ENCODE data around the gene CACNA1H.
"Not testable (repeated sequence)": the region's sequence is repeated elsewhere in the genome, so short reads cannot be mapped to it uniquely, and the experiment has no call there.

CACNA1H gene

DNA sequence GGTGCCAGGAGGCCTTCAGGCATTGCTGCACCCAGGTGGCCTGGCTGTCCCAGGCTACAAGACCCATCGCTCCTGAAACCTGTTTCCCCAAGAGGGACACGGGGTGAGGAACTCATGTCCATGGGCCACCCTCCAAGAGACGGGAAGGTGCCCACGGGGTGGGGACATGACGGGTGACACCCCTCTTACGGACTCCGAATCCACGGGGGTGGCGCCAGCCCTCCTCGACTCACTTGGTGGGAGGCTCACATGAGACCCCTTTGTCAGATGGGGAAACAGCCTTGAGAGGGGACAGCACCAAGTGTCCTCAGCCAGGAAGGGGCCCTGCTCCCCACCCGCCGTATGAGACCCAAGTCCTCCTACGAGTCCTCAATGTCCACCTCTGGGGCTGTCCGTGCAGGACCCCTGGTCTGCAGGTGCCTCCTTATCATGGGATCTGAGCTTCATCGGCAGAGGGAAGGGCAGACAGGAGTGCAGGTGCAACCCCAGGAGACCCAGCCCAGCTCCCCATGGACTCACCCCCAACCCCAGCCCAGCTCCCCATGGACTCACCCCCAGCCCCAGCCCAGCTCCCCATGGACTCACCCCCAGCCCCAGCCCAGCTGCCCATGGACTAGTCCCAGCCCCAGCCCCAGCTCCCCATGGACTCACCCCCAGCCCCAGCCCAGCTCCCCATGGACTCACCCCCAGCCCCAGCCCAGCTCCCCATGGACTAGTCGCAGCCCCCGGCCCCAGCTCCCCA is 77.7 kb downstream of the CACNA1H start:
- not testable (repeated sequence) for DNase-seq

DNA sequence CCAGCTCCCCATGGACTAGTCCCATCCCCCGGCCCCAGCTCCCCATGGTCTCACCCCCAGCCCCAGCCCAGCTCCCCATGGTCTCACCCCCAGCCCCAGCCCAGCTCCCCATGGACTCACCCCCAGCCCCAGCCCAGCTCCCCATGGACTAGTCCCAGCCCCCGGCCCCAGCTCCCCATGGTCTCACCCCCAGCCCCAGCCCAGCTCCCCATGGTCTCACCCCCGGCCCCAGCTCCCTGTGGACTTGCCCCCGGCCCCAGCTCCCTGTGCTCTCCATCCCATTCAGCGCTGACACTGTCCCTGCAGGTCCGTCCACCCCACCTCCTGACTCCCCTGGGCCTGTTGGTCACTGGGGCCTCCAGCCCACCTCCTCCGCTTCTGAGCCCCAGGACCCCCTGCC is 78.4 kb downstream of the CACNA1H start:
- DNase-seq: not testable (repeated sequence)

DNA sequence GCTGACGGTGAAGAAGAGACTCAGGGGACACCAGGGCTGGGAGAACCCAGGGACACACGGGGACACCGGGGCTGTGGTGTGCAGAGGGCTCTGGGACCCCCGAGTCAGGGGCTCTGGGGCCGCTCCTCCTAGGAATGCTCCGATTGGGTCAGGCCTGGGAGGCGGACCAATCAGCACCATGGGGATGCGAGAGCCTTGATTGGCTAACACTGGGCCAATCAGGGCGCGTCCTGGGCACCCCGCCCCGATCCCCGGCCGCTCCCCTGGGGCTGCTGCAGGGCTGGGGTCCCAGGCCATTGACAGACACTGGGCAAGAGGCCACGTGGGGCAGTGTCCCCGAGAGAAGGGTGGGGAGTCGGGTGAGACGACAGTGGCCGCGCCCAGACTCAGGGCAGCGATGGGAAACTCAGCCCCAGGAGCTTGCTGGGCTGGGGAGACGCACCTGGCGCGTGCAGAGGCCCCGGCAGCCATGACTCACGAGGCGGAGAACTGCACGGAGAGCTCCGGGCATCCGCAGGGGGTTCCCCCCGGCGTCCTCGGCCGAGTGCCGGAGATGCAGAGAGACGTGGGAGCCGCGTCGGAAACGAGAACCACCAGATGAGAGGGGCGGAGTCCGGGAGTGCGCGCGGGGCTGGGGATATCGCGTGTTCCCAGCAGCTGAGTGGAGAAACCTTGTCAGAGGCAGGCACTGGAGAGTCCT is 79.3 kb downstream of the CACNA1H start:
- DNase-seq: not testable (repeated sequence)

DNA sequence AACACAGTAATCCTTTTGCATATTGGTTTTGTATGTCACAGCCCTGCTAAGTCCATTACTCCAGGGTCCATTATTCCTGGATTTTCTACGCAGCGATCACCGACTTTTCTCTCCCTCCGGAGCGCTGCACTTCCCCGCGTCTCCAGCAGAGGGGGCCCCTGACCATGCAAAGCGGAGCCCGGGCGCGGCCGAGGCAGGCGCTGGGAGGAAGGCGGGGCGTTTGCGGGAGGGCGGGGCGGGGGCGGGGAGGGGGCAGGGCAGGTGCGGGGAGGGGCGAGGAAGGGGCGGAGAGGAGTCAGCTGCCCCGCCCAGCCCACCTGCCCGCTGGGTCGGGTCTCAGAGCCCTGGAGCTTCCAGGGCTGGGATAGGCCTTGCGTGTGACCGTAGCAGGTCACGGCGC is 83.8 kb downstream of the CACNA1H start:
- not testable (repeated sequence) for DNase-seq

DNA sequence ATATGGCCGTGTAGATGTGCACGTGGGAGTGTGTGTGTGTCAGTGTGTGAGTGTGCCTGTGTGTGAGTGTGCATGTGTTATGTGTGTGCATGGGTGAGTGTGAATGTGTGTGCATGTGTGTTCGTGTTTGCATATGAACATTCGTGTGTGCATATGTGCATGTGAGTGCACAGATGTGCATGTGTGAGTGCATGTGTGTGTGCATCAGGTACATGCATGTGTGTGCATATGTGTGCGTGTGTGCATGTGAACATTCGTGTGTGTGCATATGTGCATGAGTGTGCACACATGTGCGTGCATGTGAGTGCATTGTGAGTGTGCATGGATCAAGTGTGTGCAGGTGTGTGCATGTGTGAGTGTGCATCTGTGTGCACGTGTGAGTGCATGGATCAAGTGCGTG is 85.1 kb downstream of the CACNA1H start:
- no peak for DNase-seq

DNA sequence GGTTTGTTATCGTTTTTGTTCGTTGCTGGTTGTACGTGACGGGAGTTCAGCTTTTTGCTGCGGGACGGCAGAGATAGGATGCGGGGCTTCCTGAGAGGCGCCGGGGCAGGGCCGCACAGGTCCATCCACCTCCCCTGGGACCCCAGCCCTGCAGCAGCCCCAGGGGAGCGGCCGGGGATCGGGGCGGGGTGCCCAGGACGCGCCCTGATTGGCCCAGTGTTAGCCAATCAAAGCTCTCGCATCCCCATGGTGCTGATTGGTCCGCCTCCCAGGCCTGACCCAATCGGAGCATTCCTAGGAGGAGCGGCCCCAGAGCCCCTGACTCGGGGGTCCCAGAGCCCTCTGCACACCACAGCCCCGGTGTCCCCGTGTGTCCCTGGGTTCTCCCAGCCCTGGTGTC is 86.0 kb downstream of the CACNA1H start:
- DNase-seq: not testable (repeated sequence)

DNA sequence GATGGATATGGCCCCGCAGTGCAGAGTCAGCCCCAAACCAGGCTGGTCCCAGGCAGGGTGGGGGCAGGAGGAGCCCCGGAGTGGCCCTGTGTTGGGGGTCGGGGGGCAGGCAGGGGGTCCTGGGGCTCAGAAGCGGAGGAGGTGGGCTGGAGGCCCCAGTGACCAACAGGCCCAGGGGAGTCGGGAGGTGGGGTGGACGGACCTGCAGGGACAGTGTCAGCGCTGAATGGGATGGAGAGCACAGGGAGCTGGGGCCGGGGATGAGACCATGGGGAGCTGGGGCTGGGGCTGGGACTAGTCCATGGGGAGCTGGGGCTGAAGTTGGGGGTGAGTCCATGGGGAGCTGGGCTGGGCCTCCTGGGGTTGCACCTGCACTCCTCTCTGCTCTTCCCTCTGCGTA is 86.7 kb downstream of the CACNA1H start:
- not testable (repeated sequence) for DNase-seq

DNA sequence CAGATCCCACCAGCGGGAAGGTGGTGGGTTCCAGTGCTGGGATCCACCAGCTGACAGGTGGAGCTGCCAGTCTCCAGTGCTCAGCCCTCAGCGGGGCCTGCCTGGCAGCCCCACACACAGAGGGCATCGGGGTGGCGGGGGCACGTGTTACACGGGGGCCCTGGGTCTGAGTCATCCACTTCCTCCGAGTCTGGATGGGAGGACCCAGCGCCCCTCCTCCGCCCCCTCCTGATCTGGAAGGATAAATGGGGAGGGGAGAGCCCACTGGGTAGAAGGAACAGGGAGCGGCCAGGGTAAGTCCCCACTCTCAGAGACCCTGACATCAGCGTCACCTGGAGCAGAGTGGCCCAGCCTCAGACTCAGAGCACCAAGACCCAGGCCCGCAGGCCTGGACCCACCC is 87.5 kb downstream of the CACNA1H start, which contains the start of gene TPSAB1:
Gene TPSAB1 (plus strand): TSS at position 270 of the 400 bp plus-strand sequence. CDS start 234 bp downstream, outside the sequence.
- not testable (repeated sequence) for DNase-seq

DNA sequence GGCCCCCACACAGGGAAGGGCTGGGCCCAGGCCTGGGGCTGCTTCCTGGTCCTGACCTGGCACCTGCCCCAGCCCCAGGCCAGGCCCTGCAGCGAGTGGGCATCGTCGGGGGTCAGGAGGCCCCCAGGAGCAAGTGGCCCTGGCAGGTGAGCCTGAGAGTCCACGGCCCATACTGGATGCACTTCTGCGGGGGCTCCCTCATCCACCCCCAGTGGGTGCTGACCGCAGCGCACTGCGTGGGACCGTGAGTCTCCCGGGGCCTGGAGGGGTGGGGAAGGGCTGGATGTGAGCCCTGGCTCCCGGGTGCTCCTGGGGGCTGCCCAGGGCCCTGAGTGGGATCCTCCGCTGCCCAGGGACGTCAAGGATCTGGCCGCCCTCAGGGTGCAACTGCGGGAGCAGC is 88.2 kb downstream of the CACNA1H start:
- not testable (repeated sequence) for DNase-seq

DNA sequence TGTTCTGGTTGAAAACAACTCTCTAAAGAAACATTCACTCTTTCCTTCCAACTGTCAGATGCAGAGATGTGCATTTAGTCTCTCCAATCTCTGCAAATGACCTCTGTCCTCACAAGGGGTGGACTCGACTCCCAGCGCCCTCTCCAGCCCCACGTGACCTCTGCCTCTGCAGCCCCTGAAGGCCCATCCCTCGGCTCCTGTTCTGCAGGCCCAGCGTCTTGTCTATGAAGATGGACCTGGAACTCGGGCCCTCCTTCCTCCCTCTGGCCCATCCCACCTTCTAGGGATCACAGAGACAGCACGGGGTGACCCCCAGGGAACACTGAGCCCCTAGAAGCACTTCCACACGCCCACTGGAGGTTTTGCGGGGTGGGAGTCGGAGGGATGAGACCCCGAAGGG is 90.5 kb downstream of the CACNA1H start:
- not testable (repeated sequence) for DNase-seq

DNA sequence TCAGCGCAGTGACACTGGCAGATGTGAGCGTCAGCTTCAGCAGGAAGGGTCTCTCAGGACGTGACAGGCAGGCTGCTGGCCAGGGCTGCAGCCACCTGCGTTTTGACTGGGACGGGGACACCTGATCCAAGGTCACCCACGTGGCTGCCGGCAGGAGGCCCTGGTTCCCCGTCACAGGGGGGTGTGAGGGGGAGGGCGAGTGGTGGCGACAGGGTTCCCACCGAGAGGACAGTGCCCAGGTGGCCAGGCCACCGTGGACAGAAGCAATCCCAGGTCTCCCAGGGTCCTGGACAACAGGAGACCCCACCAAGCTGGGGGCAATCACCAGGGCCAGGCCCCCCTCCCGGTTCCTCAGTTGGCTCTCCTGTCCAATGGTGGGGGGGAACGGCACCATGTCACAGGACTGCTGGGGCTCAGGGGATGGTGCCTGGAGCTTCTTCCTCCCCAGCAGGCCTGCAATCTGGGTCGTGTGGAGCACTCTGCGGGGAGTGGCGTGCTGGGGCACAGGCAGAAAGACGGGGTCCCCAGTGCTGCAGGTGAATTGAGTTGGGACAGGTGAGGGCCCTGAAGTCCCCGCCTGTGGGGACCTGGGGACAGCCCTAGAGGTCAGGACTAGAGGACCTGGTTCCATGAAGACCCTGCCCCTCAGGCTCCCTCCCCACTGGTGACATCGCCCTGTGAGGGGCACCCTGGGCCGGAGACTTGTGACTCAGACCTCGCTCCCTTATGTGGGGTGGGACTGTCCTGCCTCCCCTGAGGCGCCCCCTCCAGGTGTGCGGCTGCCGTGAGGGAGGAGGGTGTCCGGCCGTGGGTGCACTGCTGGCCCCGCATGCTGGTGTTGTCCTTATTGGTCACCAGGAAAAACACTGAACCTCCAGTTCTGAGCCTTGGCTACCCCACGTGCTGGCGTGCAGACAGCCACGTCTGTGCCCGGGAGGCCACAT is 91.3 kb downstream of the CACNA1H start:
- DNase-seq: not testable (repeated sequence)

DNA sequence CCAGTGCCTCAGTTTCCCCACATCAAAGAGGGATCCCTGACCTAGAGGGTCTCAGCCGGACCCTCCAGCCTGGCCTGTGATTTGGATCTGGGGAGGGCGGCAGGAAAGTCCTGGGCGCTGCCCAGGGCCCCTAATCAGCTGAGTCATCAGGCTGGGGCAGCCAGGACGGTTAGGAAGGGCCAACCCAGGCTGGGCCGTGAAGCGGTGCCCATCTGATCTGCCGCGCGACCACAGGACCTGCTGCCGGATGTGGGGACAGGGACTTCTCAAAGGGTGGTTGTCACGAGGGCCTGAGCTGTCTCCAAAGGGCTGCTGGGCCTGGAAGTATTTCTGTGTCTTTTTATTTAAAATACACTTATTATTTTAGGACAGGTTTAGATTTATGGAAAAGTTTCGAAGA is 92.0 kb downstream of the CACNA1H start:
- no peak for DNase-seq

DNA sequence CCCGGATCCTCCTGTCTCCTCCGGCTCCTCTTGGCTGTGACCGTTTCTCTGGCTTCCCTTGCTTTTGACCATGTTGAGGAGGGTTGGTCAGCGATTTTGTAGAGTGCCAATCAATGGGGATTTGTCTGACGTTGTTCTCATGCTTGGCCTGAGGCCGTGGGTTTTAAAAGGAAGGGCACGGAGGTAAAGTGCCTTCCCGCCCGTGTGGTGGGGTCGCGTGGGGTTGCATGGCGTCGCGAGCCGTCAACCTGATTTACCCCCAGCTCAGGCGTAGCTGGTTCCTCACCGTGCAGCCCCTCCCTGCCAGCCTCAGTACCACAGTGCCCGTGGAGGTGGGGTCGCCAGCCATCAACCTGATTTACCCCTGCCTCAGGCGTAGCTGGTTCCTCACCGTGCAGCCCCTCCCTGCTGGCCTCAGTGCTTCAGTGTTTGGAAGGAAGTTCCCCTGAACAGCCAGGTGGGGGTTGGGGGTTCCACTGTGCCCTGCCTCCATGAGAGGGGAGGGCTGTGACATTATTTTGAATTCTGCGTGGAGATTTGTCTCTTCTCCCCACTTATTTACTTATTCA is 92.6 kb downstream of the CACNA1H start:
- DNase-seq: no peak

DNA sequence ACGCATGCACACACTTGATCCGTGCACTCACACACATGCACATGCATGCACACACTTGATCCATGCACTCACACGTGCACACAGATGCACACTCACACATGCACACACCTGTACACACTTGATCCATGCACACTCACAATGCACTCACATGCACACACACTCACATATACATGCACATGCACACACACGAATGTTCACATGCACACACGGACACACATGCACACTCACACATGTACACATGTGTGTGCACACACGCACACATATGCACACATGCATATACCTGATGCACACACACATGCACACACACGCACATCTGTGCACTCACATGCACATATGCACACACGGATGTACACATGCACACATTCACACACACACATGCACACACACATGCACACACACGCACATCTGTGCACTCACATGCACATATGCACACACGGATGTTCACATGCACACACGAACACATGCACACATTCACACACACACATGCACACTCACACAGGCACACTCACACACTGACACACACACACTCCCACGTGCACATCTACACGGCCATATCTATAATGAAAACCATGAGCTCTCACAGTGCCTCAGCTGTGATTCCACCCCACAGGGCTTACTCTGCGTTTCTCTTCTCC is 95.1 kb downstream of the CACNA1H start:
- not testable (repeated sequence) for DNase-seq

DNA sequence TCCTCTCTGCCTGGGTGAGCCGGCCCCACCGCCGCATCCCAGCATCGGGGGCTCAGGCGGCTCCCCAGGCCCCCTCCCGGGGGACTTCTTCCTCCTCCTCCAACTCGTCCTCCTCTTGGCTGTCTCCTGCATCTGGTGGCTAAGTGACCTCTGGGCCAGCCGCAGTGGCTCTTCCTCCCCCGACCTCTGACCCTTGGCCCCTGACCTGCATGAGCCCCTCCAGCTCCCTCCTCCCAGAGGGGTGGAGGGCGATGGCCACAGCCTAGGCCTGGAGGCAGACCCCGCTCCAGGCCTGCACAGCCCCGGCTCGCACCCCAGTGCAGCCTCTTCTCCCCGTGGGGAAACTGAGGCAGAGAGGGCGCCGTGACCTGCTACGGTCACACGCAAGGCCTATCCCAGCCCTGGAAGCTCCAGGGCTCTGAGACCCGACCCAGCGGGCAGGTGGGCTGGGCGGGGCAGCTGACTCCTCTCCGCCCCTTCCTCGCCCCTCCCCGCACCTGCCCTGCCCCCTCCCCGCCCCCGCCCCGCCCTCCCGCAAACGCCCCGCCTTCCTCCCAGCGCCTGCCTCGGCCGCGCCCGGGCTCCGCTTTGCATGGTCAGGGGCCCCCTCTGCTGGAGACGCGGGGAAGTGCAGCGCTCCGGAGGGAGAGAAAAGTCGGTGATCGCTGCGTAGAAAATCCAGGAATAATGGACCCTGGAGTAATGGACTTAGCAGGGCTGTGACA is 96.3 kb downstream of the CACNA1H start:
- not testable (repeated sequence) for DNase-seq

DNA sequence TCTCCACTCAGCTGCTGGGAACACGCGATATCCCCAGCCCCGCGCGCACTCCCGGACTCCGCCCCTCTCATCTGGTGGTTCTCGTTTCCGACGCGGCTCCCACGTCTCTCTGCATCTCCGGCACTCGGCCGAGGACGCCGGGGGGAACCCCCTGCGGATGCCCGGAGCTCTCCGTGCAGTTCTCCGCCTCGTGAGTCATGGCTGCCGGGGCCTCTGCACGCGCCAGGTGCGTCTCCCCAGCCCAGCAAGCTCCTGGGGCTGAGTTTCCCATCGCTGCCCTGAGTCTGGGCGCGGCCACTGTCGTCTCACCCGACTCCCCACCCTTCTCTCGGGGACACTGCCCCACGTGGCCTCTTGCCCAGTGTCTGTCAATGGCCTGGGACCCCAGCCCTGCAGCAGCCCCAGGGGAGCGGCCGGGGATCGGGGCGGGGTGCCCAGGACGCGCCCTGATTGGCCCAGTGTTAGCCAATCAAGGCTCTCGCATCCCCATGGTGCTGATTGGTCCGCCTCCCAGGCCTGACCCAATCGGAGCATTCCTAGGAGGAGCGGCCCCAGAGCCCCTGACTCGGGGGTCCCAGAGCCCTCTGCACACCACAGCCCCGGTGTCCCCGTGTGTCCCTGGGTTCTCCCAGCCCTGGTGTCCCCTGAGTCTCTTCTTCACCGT is 100.9 kb downstream of the CACNA1H start:
- not testable (repeated sequence) for DNase-seq

DNA sequence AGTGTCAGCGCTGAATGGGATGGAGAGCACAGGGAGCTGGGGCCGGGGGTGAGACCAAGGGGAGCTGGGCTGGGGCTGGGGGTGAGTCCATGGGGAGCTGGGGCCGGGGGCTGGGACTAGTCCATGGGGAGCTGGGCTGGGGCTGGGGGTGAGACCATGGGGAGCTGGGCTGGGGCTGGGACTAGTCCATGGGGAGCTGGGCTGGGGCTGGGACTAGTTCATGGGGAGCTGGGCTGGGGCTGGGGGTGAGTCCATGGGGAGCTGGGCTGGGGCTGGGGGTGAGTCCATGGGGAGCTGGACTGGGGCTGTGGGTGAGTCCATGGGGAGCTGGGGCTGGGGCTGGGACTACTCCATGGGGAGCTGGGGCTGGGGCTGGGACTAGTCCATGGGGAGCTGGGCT is 101.9 kb downstream of the CACNA1H start:
- not testable (repeated sequence) for DNase-seq

DNA sequence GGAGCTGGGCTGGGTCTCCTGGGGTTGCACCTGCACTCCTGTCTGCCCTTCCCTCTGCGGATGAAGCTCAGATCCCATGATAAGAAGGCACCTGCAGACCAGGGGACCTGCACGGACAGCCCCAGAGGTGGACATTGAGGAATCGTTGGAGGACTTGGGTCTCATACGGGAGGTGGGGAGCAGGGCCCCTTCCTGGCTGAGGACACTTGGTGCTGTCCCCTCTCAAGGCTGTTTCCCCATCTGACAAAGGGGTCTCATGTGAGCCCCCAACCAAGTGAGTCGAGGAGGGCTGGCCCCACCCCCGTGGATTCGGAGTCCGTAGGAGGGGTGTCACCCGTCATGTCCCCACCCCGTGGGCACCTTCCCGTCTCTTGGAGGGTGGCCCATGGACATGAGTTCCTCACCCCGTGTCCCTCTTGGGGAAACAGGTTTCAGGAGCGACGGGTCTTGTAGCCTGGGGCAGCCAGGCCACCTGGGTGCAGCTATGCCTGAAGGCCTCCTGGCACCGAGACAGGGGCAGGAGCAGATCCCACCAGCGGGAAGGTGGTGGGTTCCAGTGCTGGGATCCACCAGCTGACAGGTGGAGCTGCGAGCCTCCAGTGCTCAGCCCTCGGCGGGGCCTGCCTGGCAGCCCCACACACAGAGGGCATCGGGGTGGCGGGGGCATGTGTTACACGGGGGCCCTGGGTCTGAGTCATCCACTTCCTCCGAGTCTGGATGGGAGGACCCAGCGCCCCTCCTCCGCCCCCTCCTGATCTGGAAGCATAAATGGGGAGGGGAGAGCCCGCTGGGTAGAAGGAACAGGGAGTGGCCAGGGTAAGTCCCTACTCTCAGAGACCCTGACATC is 102.6 kb downstream of the CACNA1H start, which contains the start of gene TPSD1:
Gene TPSD1 (plus strand): TSS at position 794 of the 847 bp plus-strand sequence. CDS start 212 bp downstream, outside the sequence.
- not testable (repeated sequence) for DNase-seq

DNA sequence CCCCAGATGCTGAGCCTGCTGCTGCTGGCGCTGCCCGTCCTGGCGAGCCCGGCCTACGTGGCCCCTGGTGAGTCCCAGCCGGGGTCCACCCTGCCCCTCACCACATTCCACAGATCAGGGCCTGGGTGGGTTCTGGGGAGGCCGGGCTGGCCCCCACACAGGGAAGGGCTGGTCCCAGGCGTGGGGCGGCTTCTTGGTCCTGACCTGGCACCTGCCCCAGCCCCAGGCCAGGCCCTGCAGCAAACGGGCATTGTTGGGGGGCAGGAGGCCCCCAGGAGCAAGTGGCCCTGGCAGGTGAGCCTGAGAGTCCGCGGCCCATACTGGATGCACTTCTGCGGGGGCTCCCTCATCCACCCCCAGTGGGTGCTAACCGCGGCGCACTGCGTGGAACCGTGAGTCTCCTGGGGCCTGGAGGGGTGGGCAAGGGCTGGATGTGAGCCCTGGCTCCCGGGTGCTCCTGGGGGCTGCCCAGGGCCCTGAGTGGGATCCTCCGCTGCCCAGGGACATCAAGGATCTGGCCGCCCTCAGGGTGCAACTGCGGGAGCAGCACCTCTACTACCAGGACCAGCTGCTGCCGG is 103.5 kb downstream of the CACNA1H start:
- DNase-seq: not testable (repeated sequence)
